Measurements from ENCODE around the gene DNAI2.

DNAI2 gene, protein sequence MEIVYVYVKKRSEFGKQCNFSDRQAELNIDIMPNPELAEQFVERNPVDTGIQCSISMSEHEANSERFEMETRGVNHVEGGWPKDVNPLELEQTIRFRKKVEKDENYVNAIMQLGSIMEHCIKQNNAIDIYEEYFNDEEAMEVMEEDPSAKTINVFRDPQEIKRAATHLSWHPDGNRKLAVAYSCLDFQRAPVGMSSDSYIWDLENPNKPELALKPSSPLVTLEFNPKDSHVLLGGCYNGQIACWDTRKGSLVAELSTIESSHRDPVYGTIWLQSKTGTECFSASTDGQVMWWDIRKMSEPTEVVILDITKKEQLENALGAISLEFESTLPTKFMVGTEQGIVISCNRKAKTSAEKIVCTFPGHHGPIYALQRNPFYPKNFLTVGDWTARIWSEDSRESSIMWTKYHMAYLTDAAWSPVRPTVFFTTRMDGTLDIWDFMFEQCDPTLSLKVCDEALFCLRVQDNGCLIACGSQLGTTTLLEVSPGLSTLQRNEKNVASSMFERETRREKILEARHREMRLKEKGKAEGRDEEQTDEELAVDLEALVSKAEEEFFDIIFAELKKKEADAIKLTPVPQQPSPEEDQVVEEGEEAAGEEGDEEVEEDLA

DNA sequence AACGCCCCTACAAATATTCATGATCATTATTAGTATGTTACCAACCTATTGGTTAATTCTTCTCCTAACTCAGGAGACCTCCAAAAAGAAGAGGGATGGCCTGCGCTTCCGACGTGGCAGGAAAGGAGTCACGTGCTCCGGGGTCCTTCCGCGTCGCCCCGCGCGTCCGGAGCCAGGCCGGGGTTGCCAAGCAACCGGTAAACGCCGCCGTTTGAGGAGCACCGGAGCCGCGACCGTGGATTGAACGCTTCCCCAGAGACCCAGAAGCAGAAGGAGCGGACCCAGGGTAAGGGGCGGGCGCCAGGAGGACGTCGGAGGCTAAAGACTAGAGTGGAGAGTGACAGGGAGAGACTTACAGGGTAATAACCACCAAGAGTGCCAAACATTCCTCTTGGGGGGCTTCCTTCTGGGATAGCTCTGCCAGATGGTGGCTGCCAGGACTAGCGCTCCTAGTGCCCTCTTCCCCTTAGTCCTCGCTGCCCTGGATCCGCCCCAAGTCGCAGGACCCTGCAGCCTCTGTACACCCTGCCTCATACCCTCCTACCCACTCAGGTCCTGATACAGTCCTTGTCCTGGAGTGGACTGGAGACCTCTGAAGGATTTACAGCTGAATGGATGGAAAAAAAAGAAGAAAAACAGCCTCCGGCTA, at the start of gene DNAI2:
Gene DNAI2, plus strand, starts transcription at position 175 of the 649 bp plus-strand sequence. CDS start 7,584 bp downstream, outside the sequence.
- DNase-seq, result peak; percentile 32

DNA sequence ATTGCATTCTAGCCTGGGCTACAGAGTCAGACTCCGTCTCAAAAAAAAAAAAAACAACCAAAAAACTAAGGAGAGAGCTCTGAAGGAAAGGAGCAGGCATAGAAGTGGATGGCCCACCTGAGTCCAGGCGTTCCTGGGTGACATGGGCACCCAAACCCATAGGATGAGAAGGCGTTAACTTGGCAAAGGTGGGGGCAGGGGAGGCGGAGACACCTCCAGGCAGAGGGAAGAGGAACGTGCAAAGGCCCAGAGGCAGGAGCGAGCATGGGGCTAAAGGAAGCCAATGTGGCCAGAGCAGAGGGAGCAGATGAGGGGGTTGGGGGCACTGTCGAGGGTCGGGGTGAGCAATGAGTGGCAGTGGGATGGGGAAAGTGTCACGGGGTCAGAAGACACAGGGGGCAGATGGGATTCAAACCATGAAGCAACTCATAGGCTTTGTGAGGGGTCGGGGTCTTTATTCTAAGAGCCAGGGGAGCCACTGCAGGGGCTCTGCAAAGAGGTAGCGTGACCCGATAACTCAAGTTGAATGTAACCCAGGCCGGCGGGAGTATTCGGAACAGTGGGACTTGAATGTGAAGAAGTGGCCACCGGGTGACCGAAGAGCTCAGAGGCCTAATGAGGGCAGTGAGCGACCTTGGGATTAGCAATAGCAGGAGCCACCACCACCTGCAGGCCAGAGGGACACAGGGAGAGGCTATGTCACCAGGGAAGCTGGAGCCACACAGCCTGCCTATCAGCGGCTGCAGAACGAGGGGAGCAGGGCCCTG, 48.9 kb upstream of the DNAI2 start:
- no peak for DNase-seq

DNA sequence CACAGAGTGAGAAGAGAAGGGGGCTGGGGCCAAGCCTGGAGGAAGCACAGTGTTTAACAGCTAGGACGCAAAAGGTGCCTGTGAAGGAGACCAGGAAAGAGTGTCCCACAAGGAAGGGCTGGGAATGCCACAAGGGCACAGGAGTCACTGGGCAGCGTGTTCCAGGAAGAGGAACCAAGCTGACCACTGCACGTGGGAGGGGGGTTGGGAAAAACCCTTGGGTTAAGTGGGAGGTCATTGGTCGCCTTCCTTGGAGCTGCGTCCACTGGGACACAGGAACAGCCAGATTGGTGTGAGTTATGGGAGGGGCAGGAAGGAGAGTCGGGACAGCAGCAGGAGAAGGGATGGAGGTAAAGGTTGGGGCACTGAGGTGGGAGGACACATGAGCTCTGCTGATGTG, 47.8 kb upstream of the DNAI2 start:
- no peak for DNase-seq

DNA sequence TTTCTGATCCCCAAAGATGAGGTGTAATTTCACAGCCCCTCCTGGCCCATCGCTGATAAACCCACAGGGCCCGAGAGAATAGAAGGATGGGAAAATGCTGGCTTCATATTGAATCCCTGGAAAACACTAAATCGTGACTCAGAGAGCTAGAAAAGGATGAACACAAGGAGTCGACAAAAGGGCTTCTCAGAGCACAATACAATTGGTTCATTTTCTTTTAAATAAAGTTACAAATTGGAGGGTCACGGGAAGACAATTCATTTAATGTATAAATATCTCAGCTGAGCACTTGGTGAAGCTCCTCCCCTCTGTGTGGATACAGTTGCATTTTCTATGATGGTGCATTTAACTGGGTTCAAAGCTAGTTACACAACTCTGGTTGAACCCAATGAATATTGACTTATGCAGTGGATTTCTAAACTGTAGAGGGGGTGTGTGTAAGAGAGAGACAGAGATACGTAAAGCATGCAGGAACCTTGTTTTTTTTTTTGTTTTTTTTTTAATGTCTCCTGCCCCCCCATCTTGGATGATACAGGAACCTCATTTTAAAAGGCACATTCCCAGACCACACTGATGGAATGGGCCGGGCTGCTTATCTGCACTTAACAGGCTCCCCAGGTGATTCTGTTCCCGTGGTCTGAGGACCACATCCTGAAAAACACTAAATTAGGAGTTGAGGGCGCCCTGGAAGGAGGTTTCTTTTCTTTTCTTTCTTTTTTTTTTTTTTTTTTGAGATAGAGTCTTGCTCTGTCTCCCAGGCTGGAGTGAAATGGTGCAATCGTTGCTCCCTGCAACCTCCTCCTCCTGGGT, 46.6 kb upstream of the DNAI2 start:
- no peak for DNase-seq

GRCh38 chr17:74228306-74228978, 45.6 kb upstream of the DNAI2 start:
- no peak for DNase-seq

DNA sequence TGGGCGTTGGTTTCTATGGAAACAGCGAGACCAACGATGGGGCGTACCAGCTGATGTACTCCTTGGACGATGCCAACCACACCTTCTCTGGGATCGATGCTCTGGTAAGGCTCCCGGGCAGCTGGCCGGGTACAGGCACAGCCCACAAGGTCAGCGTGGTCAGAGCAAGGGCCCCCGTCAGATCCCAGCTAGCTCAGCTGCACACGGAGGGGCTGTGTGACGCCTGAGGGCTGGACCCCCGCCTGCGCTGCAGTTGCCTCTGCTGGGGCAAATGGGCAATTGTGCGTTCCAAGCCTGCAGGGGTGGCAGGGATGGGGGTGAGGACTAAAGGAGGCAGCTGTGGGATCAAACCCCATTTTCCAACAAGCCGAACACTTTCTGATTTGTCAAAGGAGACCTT, 43.1 kb upstream of the DNAI2 start:
- DNase-seq, result no peak

- DNase-seq, result no peak
Measured at GRCh38 chr17:74231928-74232907, 41.8 kb upstream of the DNAI2 start.

- DNase-seq, result no peak
Measured at GRCh38 chr17:74233937-74234336, 40.1 kb upstream of the DNAI2 start.

DNA sequence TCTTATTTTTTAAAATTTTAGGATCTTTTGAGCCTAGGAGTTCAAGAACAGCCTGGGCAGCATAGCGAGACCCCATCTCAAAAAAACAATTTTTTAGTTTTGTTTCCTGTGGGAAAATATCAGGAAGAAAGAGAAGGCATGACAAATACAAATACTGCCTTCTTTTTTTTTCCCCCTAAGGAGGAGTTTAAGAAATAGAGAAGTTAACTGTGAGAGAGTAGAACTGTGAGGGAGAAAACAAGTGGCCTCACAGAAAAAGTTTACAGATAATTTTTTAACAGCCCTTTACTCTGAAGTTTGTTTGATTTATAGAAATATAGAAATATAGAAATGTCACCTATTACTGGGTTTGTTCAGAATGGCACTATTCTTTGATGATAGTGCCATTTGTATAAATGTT, 39.5 kb upstream of the DNAI2 start:
- DNase-seq, result no peak

- DNase-seq, result no peak
Measured at GRCh38 chr17:74235040-74235581, 38.9 kb upstream of the DNAI2 start.

DNA sequence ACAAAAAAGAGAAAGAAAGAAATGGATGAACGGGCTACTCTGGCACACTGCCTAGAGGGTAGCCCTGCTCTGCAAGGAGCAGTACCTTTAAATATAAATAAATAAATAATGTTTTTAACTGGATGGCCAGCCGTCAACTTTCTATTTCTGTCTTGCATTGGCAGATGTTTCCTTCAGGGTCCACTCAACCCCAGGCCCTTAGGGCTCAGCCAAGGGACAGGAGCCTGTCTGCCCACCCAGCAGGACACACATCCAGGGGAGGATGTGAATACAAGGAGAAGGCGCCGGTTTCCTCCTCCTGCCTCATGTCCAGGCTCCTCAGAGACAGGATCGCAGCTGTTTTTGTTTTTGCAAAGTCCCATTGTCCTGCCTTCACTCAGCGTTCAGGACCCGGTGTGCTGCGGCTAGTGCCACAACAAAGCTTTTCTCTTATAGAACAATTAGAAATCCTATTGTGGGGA, 38.1 kb upstream of the DNAI2 start:
- no peak for DNase-seq

GRCh38 chr17:74237321-74237720, 36.7 kb upstream of the DNAI2 start:
- DNase-seq, result no peak

GRCh38 chr17:74239172-74239571, 34.9 kb upstream of the DNAI2 start:
- DNase-seq, result no peak

- DNase-seq, result no peak
Measured at GRCh38 chr17:74240618-74241205, 33.3 kb upstream of the DNAI2 start.

DNA sequence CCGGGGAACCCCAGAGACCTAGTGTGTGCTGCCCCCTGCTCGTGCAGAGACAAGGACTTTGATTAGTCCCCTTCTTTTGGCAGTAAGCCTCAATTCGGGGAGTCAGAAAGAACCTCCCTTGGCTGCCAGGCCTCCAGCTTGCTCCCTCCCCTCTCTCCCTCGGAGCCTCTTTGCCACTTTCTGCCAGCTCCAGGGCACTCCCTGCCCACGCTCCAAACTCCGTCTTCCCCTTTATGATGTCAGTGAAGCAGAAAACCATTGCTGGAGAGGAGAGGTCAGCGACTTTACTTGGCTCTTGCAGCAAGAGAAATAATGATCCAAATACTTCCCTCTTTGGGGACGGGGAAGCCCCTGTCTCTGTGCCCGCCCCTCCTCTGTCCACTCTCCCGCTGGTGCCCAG, 32.6 kb upstream of the DNAI2 start:
- no peak for DNase-seq

GRCh38 chr17:74241847-74242246, 32.2 kb upstream of the DNAI2 start:
- no peak for DNase-seq

- DNase-seq, result no peak
Measured at GRCh38 chr17:74243013-74243755, 30.9 kb upstream of the DNAI2 start.

DNA sequence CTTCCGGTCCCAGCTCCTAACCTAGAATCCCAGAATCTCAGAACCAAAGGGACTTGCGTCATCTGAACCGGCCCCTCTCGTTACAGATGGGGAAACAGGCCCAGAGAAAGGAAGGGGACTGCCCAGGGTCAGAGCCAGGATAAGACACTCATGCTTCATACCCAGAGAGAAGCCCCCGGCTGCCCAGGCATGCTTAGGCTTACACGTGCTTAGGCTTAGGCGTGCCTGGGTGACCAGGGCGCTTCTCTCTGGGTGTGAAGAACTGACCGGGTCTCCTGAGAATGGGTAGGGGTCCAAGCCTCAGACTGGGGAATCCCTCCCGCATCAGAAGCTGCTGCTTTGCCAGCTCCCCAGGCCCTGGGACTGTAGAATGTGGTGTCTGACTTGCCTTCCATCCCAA, 29.9 kb upstream of the DNAI2 start:
- DNase-seq, result no peak

GRCh38 chr17:74244548-74244947, 29.5 kb upstream of the DNAI2 start:
- DNase-seq, result no peak
